NCI-H2227 (cell line): Measurements from ENCODE around the gene HES4.

Experiments
- DNase-seq: peaks from one replicate; lab custom pipeline; 2025; ENCODE audit not compliant: unreplicated experiment; lab: John Stamatoyannopoulos, UW

HES4 gene

GRCh38 chr1:953524-954320 is 46.2 kb downstream of the HES4 start:
- no peak for DNase-seq

- DNase-seq, result no peak
These were observed 47.3 kb downstream of the HES4 start for GRCh38 chr1:952603-953002.

GRCh38 chr1:952201-952600 is 47.7 kb downstream of the HES4 start:
- DNase-seq, result no peak

- no peak for DNase-seq
These were observed 48.5 kb downstream of the HES4 start for GRCh38 chr1:951364-951763.

GRCh38 chr1:950881-951280 is 49.0 kb downstream of the HES4 start:
- no peak for DNase-seq

GRCh38 chr1:950268-950667 is 49.6 kb downstream of the HES4 start:
- no peak for DNase-seq
